Activated CD4-positive, alpha-beta T cell treated with anti-CD3 and anti-CD28 coated beads, Interleukin-2, amount 10 ng/mL, durations not matched to agents 24 days and 14 days (primary cell): Measurements from ENCODE around the gene ANKRD39. TPM values are rescaled to one million over a fixed set of nuclear protein-coding genes. Genes with fewer than 3 reads are reported as not detected.

Experiments used
- DNase-seq: peaks from one replicate; pipeline ENCODE4 v3.0.0; 2022
- H3K27ac Mint-ChIP-seq: one replicate; pipeline ENCODE4 v1.8.0; 2022; ENCODE audit warnings: mild to moderate bottlenecking, mixed read lengths
- H3K27me3 Mint-ChIP-seq: one replicate; pipeline ENCODE4 v1.8.0; 2022; ENCODE audit warnings: mixed read lengths
- H3K36me3 Mint-ChIP-seq: one replicate; pipeline ENCODE4 v1.8.0; 2022; ENCODE audit warnings: low read depth, mild to moderate bottlenecking, mixed read lengths
- H3K4me1 Mint-ChIP-seq: one replicate; pipeline ENCODE4 v1.8.0; 2021; ENCODE audit warnings: mixed read lengths
- H3K4me3 Mint-ChIP-seq: one replicate; pipeline ENCODE4 v1.8.0; 2022; ENCODE audit warnings: mild to moderate bottlenecking, moderate library complexity, mixed read lengths
- H3K9me3 Mint-ChIP-seq: one replicate; pipeline ENCODE4 v1.8.0; 2021; ENCODE audit warnings: mixed read lengths
- intact Hi-C: fragments of 100-400 bp; cut with micrococcal nuclease; formaldehyde crosslinking; loops from one replicate; pipeline ENCODE4 v1.15.1; 2023
- total RNA-seq: library from RNA; stranded (reverse); gene quantifications from 2 replicates; pipeline ENCODE4 v1.2.3, GENCODE V29; 2022

Gene ANKRD39
- total RNA-seq, 1 donor from 2014 or later: 44.0 TPM

- intact Hi-C loops: no loop called here
- no peak for DNase-seq
- no peaks in the 10 kb centered on the region for H3K27me3 Mint-ChIP-seq
- peaks cover 13% of the 10 kb centered on the region for H3K4me1 Mint-ChIP-seq
- H3K36me3 Mint-ChIP-seq: peaks cover 24% of the 10 kb centered on the region
- H3K9me3 Mint-ChIP-seq: no peaks in the 10 kb centered on the region
- H3K27ac Mint-ChIP-seq: no peak overlapping the region
- no peak overlapping the region for H3K4me3 Mint-ChIP-seq
Measured at GRCh38 chr2:96842600-96842999, 15.2 kb downstream of the ANKRD39 start.

DNA sequence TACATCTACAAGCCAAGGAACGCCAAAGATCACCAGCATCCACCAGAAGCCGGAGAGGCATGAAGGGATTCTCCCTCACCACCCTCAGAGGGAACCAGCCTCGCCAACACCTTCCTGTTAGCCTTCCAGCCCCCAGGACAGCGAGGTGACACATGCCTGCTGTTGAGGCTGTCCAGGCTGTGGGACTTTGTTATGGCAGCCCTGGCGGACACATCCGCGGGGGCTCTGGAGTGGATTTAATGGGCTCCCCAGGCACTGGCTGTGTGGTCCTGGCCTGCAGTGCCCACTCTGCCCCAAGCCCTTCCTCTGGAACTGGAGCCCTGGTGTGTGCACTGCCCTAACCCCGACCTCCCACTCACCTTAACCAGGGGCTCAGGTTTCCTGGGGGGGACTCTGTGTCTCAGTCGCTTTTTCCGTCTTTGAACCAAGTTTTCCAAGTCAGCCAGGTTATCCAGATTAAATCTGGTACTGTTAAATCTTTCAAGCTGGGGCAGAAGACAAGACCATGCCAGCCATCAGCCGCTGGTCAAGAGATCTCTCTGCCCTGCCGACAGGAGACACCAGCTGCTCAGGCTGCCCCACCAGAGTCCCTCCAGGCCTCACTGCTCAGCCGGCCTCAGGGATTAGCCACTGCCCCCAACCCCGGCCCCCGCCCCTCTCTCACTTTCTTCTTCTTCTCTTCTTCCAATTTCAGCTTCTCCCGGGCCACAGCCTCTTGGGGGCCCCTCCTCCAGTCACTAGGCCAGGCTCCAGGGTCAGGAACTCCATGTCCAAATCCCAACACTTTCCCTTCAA, 15.9 kb downstream of the ANKRD39 start:
- peak overlapping the region; percentile 58 for H3K27ac Mint-ChIP-seq

DNA sequence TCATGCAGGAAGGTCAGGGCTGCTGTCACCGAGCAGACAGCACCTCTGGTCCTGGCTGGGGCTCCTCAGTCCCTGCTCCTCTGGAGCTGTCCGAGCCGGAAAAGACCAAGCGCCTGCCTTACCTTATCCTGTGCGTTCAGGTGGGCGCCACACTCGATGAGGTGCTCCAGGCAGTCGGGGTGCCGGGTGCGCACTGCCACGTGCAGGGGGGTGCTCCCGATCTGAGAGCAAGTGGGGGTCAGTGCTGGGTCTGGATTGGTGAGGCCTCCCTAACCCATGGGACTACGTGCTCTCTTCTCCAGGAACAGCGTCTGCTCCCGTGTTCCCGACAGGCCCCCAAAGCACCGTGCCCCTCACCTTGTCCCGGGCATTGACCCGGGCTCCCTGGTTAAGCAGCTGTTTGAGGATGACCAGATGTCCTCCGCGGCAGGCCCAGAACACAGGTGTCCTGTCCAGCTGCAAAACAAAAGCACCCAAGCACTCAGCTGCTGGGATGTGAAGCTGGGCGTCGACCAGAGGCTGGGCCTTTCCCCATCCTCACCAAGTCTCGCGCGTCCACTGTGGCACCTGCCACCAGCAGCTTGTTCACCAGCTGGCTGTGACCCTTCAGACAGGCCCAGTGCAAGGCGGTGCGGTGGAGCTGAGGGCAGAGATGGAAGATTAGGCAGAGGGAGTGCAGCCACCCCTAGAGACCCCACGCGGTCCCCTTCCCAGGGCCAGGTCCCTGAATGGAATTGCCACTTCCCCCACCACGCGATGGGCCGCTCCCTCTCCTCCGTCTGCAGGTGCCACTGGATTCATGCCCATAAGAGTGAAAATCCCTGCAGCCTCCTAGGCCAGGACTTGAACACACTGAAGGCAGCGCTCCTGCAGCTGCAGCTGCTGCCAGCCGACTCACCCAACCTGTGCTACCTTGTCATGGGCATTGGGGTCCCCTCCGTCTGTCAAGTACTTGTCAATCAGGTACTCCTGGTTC, 17.7 kb downstream of the ANKRD39 start:
- intact Hi-C loops: no loop called here
- Mint-ChIP-seq H3K27ac (peak overlapping the region; percentile 29), H3K4me1 (peaks cover 13% of the 10 kb centered on the region), H3K36me3 (peaks cover 27% of the 10 kb centered on the region), H3K27me3 (no peaks in the 10 kb centered on the region), H3K9me3 (no peaks in the 10 kb centered on the region), H3K4me3 (no peak overlapping the region)
- DNase-seq: peak; percentile 57

More for the DNA sequence above, 15.9 kb downstream of the ANKRD39 start:
- no peaks in the 10 kb centered on the region for H3K9me3 Mint-ChIP-seq
- H3K36me3 Mint-ChIP-seq: peaks cover 23% of the 10 kb centered on the region
- no peak overlapping the region for H3K4me3 Mint-ChIP-seq
- intact Hi-C loops: no loop called here
- H3K4me1 Mint-ChIP-seq: peaks cover 13% of the 10 kb centered on the region
- no peaks in the 10 kb centered on the region for H3K27me3 Mint-ChIP-seq
- no peak for DNase-seq

DNA sequence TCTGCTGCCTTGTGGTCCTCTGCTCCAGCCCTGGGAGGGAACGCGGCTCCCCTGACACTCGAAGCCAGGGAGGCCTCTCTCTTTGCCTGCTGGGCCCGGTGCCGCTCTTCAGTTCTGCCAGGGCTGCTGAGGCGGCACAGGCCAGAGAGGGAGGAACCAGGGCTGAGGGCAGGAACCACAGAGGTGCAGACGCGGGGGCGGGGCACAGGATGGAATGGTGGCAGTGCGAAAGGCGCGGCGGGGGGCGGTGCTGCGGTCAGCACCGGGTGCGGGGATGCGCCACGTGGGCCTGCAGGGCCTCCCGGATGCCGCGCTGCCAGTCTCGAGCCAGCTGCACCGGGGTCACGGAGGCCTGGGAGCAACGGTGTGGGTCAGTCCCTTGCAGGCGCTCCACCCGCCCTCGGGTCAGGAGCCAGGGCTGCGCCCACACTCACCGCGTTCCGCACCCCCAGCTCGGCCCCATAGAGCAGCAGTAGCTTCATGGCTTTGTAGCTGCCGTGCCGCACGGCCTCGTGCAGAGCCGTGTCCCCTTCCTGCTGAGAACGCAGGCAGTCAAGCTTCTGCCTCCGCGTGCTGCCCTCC, 18.4 kb downstream of the ANKRD39 start:
- H3K4me3 Mint-ChIP-seq: peak overlapping the region; percentile 62
- peaks cover 13% of the 10 kb centered on the region for H3K4me1 Mint-ChIP-seq
- H3K36me3 Mint-ChIP-seq: peaks cover 32% of the 10 kb centered on the region
- intact Hi-C loops: no loop called here
- peak overlapping the region; percentile 72 for H3K27ac Mint-ChIP-seq
- peak; percentile 94 for DNase-seq
- no peaks in the 10 kb centered on the region for H3K27me3 Mint-ChIP-seq
- no peaks in the 10 kb centered on the region for H3K9me3 Mint-ChIP-seq

- no peak for DNase-seq
- peak overlapping the region; percentile 72 for H3K27ac Mint-ChIP-seq
- H3K4me1 Mint-ChIP-seq: peaks cover 12% of the 10 kb centered on the region
- H3K27me3 Mint-ChIP-seq: no peaks in the 10 kb centered on the region
- peak overlapping the region; percentile 62 for H3K4me3 Mint-ChIP-seq
- intact Hi-C loops: no loop called here
- H3K36me3 Mint-ChIP-seq: peaks cover 35% of the 10 kb centered on the region
- no peaks in the 10 kb centered on the region for H3K9me3 Mint-ChIP-seq
Measured at GRCh38 chr2:96838345-96839292, 19.2 kb downstream of the ANKRD39 start.

GRCh38 chr2:96837575-96837974, 20.2 kb downstream of the ANKRD39 start:
- H3K36me3 Mint-ChIP-seq: peaks cover 39% of the 10 kb centered on the region
- no peaks in the 10 kb centered on the region for H3K9me3 Mint-ChIP-seq
- peaks cover 8% of the 10 kb centered on the region for H3K4me1 Mint-ChIP-seq
- DNase-seq: peak; percentile 53
- H3K4me3 Mint-ChIP-seq: no peak overlapping the region
- H3K27ac Mint-ChIP-seq: no peak overlapping the region
- no peaks in the 10 kb centered on the region for H3K27me3 Mint-ChIP-seq
- intact Hi-C loops: no loop called here

DNA sequence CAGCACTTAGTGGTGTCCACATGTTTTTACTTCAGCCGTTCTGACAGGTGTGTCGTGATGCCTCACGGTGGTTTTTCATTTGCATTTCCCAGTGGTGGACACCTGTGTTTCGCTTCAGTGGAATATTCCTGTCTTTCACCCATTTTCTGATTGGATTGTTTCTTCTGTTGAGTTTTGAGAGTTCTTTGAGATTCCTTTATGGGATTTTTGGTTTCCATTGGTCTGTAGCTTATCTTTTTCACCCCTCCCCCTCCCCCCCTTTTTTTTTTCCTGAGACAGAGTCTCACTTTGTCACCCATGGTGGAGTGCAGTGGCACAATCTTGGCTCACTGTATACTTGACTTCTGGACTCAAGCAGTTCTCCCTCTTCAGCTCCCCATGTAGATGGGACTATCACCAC, 22.0 kb downstream of the ANKRD39 start:
- Mint-ChIP-seq H3K9me3 (no peaks in the 10 kb centered on the region), H3K36me3 (peaks cover 41% of the 10 kb centered on the region), H3K27me3 (no peaks in the 10 kb centered on the region)

DNA sequence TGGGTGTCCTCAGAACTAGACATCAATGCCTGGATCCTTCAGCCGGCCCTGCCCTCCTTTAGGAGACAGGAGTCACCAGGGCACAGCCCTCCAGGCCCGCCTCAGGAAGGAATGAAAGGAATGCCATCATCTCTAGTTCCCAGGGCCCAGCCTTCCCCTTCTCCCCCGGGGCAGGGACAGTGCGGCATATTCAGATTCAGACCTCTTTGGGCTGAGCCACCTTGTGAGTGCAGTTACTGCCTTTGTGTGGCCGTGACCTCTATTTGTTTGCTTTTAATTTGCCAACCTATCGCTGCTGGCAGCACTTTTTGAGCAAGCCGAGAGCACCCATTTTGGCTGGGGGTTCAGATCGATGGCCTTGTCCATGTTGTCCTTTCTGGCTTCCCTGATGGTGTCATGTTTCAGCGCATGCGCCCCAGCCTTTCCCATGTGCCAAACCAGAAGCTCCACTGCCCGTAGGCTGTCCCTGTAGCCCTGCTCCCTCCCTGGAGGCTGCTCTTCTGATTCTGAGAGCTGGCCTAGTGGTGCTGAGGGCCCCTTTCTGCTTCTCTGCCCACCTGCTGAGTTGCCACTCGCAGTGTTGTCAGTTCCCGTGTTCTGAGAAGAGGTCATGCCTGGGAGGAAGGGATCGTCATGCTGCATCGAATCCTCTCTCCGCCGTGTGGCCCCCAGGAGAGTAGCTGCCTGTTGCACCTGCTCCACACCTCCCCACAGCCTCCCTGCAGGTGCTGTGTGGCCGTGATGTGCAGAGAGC, 24.9 kb downstream of the ANKRD39 start:
- intact Hi-C loops: no loop called here
- Mint-ChIP-seq H3K27ac (no peak overlapping the region), H3K27me3 (no peaks in the 10 kb centered on the region), H3K36me3 (peaks cover 56% of the 10 kb centered on the region), H3K9me3 (no peaks in the 10 kb centered on the region), H3K4me3 (no peak overlapping the region), H3K4me1 (peaks cover 2% of the 10 kb centered on the region)
- DNase-seq: no peak

More for the DNA sequence above, 22.0 kb downstream of the ANKRD39 start:
- no peak overlapping the region for H3K27ac Mint-ChIP-seq
- no peak overlapping the region for H3K4me3 Mint-ChIP-seq
- DNase-seq: no peak
- intact Hi-C loops: no loop called here
- H3K4me1 Mint-ChIP-seq: peaks cover 6% of the 10 kb centered on the region

GRCh38 chr2:96832408-96832753, 25.4 kb downstream of the ANKRD39 start:
- Mint-ChIP-seq H3K27me3 (no peaks in the 10 kb centered on the region), H3K36me3 (peaks cover 59% of the 10 kb centered on the region), H3K27ac (no peak overlapping the region), H3K4me1 (peaks cover 2% of the 10 kb centered on the region), H3K9me3 (no peaks in the 10 kb centered on the region), H3K4me3 (no peak overlapping the region)
- intact Hi-C loops: no loop called here
- DNase-seq: no peak

- H3K27ac Mint-ChIP-seq: no peak overlapping the region
- peak; percentile 55 for DNase-seq
- no peaks in the 10 kb centered on the region for H3K27me3 Mint-ChIP-seq
- no peaks in the 10 kb centered on the region for H3K9me3 Mint-ChIP-seq
- peaks cover 2% of the 10 kb centered on the region for H3K4me1 Mint-ChIP-seq
- intact Hi-C loops: no loop called here
- no peak overlapping the region for H3K4me3 Mint-ChIP-seq
- peaks cover 56% of the 10 kb centered on the region for H3K36me3 Mint-ChIP-seq
Measured at GRCh38 chr2:96831679-96832078, 26.1 kb downstream of the ANKRD39 start.

GRCh38 chr2:96830044-96830562, 27.7 kb downstream of the ANKRD39 start:
- Mint-ChIP-seq H3K36me3 (peaks cover 57% of the 10 kb centered on the region), H3K27me3 (no peaks in the 10 kb centered on the region), H3K9me3 (no peaks in the 10 kb centered on the region), H3K4me3 (no peak overlapping the region), H3K4me1 (peaks cover 2% of the 10 kb centered on the region), H3K27ac (peak overlapping the region; percentile 43)
- DNase-seq: no peak
- intact Hi-C loops: no loop called here

DNA sequence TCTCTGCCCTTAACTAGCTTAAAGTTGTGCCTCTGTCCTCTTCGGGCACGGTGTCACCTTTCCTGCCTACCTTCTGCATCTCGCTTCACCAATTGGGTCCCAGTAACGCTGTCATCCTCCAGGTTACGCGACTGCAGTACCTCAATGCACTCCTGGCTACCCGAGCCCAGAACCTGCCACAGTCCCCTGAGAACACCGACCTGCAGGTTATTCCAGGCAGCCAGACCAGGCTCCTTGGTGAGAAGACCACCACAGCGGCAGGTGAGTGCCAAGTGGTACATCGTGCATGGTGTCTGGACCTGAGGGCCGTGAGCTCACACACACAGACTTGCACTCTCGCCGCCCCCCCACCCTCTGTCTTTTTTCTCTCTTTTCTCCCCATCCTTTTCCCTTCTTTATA, 28.9 kb downstream of the ANKRD39 start:
- DNase-seq: no peak
- no peak overlapping the region for H3K27ac Mint-ChIP-seq
- peaks cover 52% of the 10 kb centered on the region for H3K36me3 Mint-ChIP-seq
- intact Hi-C loops: no loop called here
- no peaks in the 10 kb centered on the region for H3K9me3 Mint-ChIP-seq
- no peaks in the 10 kb centered on the region for H3K27me3 Mint-ChIP-seq
- peaks cover 2% of the 10 kb centered on the region for H3K4me1 Mint-ChIP-seq
- no peak overlapping the region for H3K4me3 Mint-ChIP-seq
